HepG2 (cell line): ENCODE measurements around the gene TOMM22. TPM values are rescaled to one million over a fixed set of nuclear protein-coding genes. Genes with fewer than 3 reads are reported as not detected.

Experiments
- ATF7-NPFF ChIP-seq: sonication (generic); formaldehyde crosslinking; IDR thresholded peaks from 2 replicates; pipeline ENCODE4 v1.8.1; 2023; ENCODE audit warnings: mild to moderate bottlenecking, low read depth, missing genetic modification reagents, moderate library complexity
- CTCF ChIP-seq: sonication (generic); formaldehyde crosslinking; IDR thresholded peaks from 2 replicates; pipeline ENCODE4 v1.5.0; 2020; ENCODE audit warnings: mild to moderate bottlenecking, missing genetic modification reagents, moderate library complexity
- FOXJ3 ChIP-seq: sonication (generic); formaldehyde crosslinking; IDR thresholded peaks from 2 replicates; pipeline ENCODE4 v1.4.0; 2020; ENCODE audit warnings: missing genetic modification reagents, mild to moderate bottlenecking, borderline replicate concordance
- GATA4 ChIP-seq: sonication (generic); IDR thresholded peaks from 2 replicates; pipeline ENCODE4 v1.6.1; 2016; ENCODE audit warnings: antibody characterized with exemption, low read depth, borderline replicate concordance
- HINFP ChIP-seq: sonication (generic); formaldehyde crosslinking; IDR thresholded peaks from 2 replicates; pipeline ENCODE4 v1.4.0; 2020; ENCODE audit warnings: low read depth, mild to moderate bottlenecking, missing genetic modification reagents
- HMG20A ChIP-seq: IDR thresholded peaks from 2 replicates; pipeline ENCODE4 v1.6.1; 2016; ENCODE audit warnings: borderline replicate concordance
- IKZF1 ChIP-seq: fragments of 450-650 bp; IDR thresholded peaks from 2 replicates; pipeline ENCODE4 v1.7.1; 2016
- NFATC3 ChIP-seq: sonication (generic); formaldehyde crosslinking; IDR thresholded peaks from 2 replicates; pipeline ENCODE4 v1.5.1; 2020; ENCODE audit warnings: mild to moderate bottlenecking, missing genetic modification reagents
- PCBP2 ChIP-seq: fragments of 200-400 bp; formaldehyde crosslinking; optimal IDR thresholded peaks from 2 replicates; pipeline ENCODE3; 2018; ENCODE audit warnings: low read length, low read depth; ENCODE audit not compliant: poor library complexity, severe bottlenecking
- SCMH1 ChIP-seq: sonication (generic); formaldehyde crosslinking; IDR thresholded peaks from 2 replicates; pipeline ENCODE4 v1.9.0; 2021; ENCODE audit warnings: missing genetic modification reagents, mild to moderate bottlenecking, borderline replicate concordance
- SKIL ChIP-seq: sonication (generic); formaldehyde crosslinking; IDR thresholded peaks from 2 replicates; pipeline ENCODE4 v1.8.0; 2022; ENCODE audit warnings: missing genetic modification reagents, mild to moderate bottlenecking, moderate library complexity, borderline replicate concordance
- TCF12 ChIP-seq, 2 experiments: fragments of 450-650 bp in 1 of 2; sonication (generic) in 1 of 2; formaldehyde crosslinking in 1 of 2; IDR thresholded peaks; 2 replicates each; pipeline versions ENCODE4 v1.6.1 to v1.8.0; 2017 to 2022; ENCODE audit warnings: antibody characterized with exemption in 1 of 2, mild to moderate bottlenecking in 1 of 2, missing genetic modification reagents in 1 of 2, moderate library complexity in 1 of 2
- ZBED4 ChIP-seq: sonication (generic); formaldehyde crosslinking; IDR thresholded peaks from 2 replicates; pipeline ENCODE4 v1.4.0; 2020; ENCODE audit warnings: missing genetic modification reagents, borderline replicate concordance
- ZNF160 ChIP-seq: sonication (generic); formaldehyde crosslinking; IDR thresholded peaks from 2 replicates; pipeline ENCODE4 v1.8.0; 2022; ENCODE audit warnings: mild to moderate bottlenecking, inconsistent platforms, missing genetic modification reagents
- ZNF512 ChIP-seq: sonication (generic); formaldehyde crosslinking; IDR thresholded peaks from 2 replicates; pipeline ENCODE4 v1.4.0; 2020; ENCODE audit warnings: mild to moderate bottlenecking, missing genetic modification reagents
- ZNF841 ChIP-seq: sonication (generic); formaldehyde crosslinking; IDR thresholded peaks from 2 replicates; pipeline ENCODE4 v1.8.1; 2023; ENCODE audit warnings: missing genetic modification reagents, borderline replicate concordance
- polyA plus RNA-seq, 8 experiments: library from polyadenylated mRNA; depleted of rRNA in 3 of 8; stranded (reverse) in 7 of 8; unstranded in 1 of 8; fragments of >200 nt; fragmentation: Illumina TruSeq in 4 of 8; extraction: Trizol in 4 of 8; gene quantifications; 2 replicates each; pipeline versions ENCODE4 v1.2.1 to v1.2.3, GENCODE V29; 2011 to 2016; ENCODE audit warnings: low read depth in 4 of 8, missing spikeins in 1 of 8, mixed read lengths in 1 of 8; ENCODE audit not compliant: insufficient read depth in 1 of 8
- total RNA-seq, 5 experiments: library from RNA; depleted of rRNA; stranded (reverse); fragments of >200 nt; fragmentation: Illumina TruSeq; extraction: Trizol; gene quantifications; 2 replicates each; pipeline ENCODE4 v1.2.3, GENCODE V29; 2016; ENCODE audit warnings: low read depth in 1 of 5

Gene TOMM22
- total and polyA plus RNA-seq, 2 of the 13 experiments (the other 11 are each of a cell fraction or from before 2014, with no cell fraction given), result 46.9 to 118 TPM

GRCh38 chr22:38705235-38706100 is 23.7 kb downstream of the TOMM22 start, which contains the start of gene GTPBP1 (continued):
- TF ChIP-seq PCBP2, result no peak
- TF ChIP-seq ZBED4 (CRISPR knock-in tag), result no peak
- no peak for TF ChIP-seq ZNF841 (CRISPR knock-in tag)
- TF ChIP-seq FOXJ3 (CRISPR knock-in tag), result 0 out of 2 replicates have a peak, but pooled peaks have one; percentile 29
- TF ChIP-seq TCF12 (IDR thresholded peaks at IDR 0.05), result no peak
- TF ChIP-seq TCF12 (CRISPR knock-in tag; IDR thresholded peaks at IDR 0.05), result no peak
- TF ChIP-seq HINFP (CRISPR knock-in tag), result no peak
- 0 out of 2 replicates have a peak, but pooled peaks have one; percentile 19 for TF ChIP-seq ATF7-NPFF (CRISPR knock-in tag)
- TF ChIP-seq CTCF (CRISPR knock-in tag), result peak; percentile 24; the same call in 1 of the 2 replicates
- TF ChIP-seq HMG20A, result peak; percentile 23; the same call in 1 of the 2 replicates
- no peak for TF ChIP-seq ZNF160 (CRISPR knock-in tag)
- TF ChIP-seq GATA4, result no peak; the same call in 1 of the 2 replicates
- no peak for TF ChIP-seq SKIL
- TF ChIP-seq SCMH1 (CRISPR knock-in tag), result no peak
- TF ChIP-seq IKZF1, result no peak
- TF ChIP-seq ZNF512, result no peak
- TF ChIP-seq NFATC3 (CRISPR knock-in tag), result no peak
